WI38 (cell line): ENCODE results near the gene DSG3.

Source experiments
- H3K4me3 ChIP-seq: 2 replicates; pipeline ENCODE4 v1.5.1; 2011; ENCODE audit warnings: low read depth, mild to moderate bottlenecking, control low read depth, low read length
- CTCF ChIP-seq: IDR thresholded peaks from 2 replicates; pipeline ENCODE4 v1.5.1; 2012; ENCODE audit warnings: low read depth, mild to moderate bottlenecking, control low read depth, low read length

Gene DSG3

GRCh38 chr18:31430554-31430953 lies 17.0 kb upstream of the DSG3 start:
- no peak overlapping the region for H3K4me3 ChIP-seq
- TF ChIP-seq CTCF, result no peak

DNA sequence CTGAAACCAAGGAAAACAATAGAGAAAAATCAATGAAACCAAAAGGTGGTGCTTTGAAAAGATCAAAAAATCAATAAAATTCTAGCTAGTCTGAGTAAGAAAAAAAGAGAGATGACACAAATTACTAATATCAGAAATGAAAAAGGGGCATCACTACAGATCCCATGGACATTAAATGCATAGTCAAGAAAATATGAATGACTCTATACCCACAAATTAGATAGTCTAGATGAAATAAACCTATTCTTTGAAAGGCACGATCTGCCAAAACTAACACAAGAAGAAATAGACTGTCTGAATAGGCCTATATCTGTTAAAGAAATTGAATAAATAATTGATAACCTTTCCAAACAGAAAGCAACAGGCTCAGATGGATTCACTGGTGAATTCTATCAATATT lies 15.2 kb upstream of the DSG3 start:
- TF ChIP-seq CTCF, result no peak
- H3K4me3 ChIP-seq, result no peak overlapping the region

DNA sequence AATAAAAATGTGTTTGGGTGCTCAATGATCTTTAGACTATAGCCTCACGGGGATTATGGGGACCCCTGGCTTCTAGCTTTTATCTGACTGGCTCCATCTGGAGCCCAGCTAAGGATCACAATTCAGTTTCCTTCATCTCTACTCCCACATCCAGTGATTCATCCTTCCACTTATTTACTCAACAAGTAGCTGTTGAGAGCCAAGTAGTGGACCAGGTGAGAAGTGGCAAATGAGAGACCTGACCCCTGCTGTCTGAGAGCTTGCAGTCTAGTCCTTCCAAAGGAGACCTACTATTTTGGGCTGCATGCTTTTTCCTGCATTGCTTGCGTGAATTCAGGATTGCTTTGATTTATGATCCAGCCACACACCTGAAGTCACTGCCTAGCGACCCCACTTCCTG lies 10.7 kb upstream of the DSG3 start:
- no peak for TF ChIP-seq CTCF
- no peak overlapping the region for H3K4me3 ChIP-seq

DNA sequence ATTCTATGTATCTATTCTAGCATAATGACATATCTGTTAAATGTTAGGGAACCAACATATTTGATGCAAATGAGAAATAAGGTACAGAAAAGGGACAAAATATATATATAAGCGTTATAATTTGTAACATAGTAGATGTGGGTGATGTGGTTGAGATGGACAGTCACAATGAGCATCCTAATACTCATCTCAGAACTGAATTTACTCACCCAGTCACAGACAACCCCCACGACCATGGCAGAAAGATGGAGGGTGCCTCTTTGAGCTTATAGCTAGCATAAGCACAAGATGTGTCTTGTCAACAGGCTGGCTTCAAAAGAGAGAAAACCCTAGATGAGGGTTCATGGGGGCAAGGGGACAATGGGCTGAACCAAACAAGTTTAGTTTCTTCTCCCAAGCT lies 9.1 kb upstream of the DSG3 start:
- TF ChIP-seq CTCF, result no peak
- no peak overlapping the region for H3K4me3 ChIP-seq

GRCh38 chr18:31439807-31440325 lies 7.7 kb upstream of the DSG3 start:
- TF ChIP-seq CTCF, result no peak
- no peak overlapping the region for H3K4me3 ChIP-seq

DNA sequence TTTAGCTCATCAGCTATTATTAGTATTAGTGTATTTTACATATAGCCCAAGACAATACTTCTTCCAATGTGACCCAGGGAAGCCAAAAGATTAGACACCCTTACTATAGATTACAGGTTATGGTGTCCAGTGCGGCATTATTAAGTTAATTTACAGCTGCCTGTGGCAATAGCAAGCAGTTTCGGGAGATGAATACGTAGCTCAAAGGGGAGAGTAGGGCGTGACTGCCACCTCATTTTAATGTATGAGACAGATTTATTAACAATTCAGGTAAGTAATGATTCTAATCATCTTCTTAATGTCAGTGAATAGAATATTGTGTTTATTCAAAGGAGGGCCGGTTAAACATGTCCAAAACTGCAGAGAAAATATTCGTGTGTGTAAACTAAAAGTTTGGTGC lies 6.8 kb upstream of the DSG3 start:
- no peak for TF ChIP-seq CTCF
- H3K4me3 ChIP-seq, result no peak overlapping the region

DNA sequence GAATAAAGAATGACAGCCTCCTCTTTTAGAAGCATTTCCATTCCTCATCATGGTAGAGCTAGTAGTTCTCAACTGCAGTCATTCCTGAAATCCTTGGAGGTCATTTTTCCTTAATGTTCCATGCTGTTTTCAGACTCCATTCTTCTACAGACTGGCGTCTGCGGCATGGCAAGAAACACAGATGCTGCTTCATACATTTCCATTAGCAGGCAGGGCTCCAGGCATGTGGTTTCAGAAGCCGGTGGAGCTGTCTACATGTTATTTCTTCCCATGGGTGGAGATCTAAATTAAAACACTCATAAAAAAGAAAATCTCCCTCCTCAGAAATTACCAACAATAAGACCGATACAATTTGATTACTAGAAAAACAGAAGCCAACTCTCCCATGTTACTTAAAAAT lies 6.0 kb upstream of the DSG3 start:
- H3K4me3 ChIP-seq, result no peak overlapping the region
- TF ChIP-seq CTCF, result no peak
